Measurements from ENCODE around the gene MYBPH.

Gene MYBPH

GRCh38 chr1:203148579-203148978 lies 27.0 kb downstream of the MYBPH start:
- Histone ChIP-seq H3F3A (ENCODE audit: insufficient read depth, low read length) (no peaks in the 10 kb centered on the region), H3K4me1 (ENCODE audit: insufficient read depth, low read length, severe bottlenecking) (no peaks in the 10 kb centered on the region), H3K9ac (ENCODE audit: low read length) (no peak overlapping the region), H3K27me3 (ENCODE audit: insufficient read depth, low read length) (peaks cover 4% of the 10 kb centered on the region; the same call in 1 of the 2 replicates), H2AFZ (ENCODE audit: low read length) (no peak overlapping the region), H3K9me3 (ENCODE audit: low read length) (no peaks in the 10 kb centered on the region), H4K20me1 (ENCODE audit: insufficient read depth, low read length) (no peaks in the 10 kb centered on the region), H3K27ac (ENCODE audit: low read depth, low read length, poor library complexity, severe bottlenecking) (no peak overlapping the region), H3K36me3 (ENCODE audit: insufficient read depth, low read length) (no peaks in the 10 kb centered on the region), H3K9me2 (ENCODE audit: low read depth, low read length) (no peaks in the 10 kb centered on the region), H3K4me3 (ENCODE audit: low read depth, low read length, poor library complexity, severe bottlenecking) (no peak overlapping the region), H3K4me2 (ENCODE audit: low read length) (no peak overlapping the region), H3K79me2 (ENCODE audit: insufficient read depth, low read length) (no peaks in the 10 kb centered on the region)
- no peak for TF ChIP-seq EZH2 (IDR thresholded peaks at IDR 0.05; ENCODE audit: borderline replicate concordance, low read length)

DNA sequence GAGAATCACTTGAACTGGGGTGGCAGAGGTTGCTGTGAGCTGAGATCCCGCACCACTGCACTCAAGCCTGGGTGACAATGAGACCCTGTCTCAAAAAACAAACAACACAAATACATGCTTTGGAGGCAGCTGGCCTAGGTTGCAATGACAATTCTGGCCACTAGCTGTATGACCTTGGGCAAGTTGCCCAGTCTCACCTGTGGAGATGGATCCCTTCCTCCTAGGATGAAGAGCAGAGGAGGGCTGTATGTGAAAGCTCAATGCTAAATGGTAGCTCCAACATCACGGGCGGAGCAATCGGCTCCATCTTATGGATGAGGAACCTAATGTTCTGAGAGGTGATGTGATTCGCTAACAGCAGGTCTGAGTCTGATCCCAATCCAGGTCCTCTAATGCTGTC lies 27.5 kb downstream of the MYBPH start:
- Histone ChIP-seq H3K27me3 (ENCODE audit: insufficient read depth, low read length) (peaks cover 5% of the 10 kb centered on the region; the same call in 1 of the 2 replicates), H3K79me2 (ENCODE audit: insufficient read depth, low read length) (no peaks in the 10 kb centered on the region), H3K4me3 (ENCODE audit: low read depth, low read length, poor library complexity, severe bottlenecking) (no peak overlapping the region), H3K9ac (ENCODE audit: low read length) (no peak overlapping the region), H3K27ac (ENCODE audit: low read depth, low read length, poor library complexity, severe bottlenecking) (no peak overlapping the region), H3K4me2 (ENCODE audit: low read length) (no peak overlapping the region), H3F3A (ENCODE audit: insufficient read depth, low read length) (no peaks in the 10 kb centered on the region), H2AFZ (ENCODE audit: low read length) (no peak overlapping the region), H3K9me2 (ENCODE audit: low read depth, low read length) (no peaks in the 10 kb centered on the region), H3K36me3 (ENCODE audit: insufficient read depth, low read length) (no peaks in the 10 kb centered on the region), H3K9me3 (ENCODE audit: low read length) (no peaks in the 10 kb centered on the region), H4K20me1 (ENCODE audit: insufficient read depth, low read length) (no peaks in the 10 kb centered on the region), H3K4me1 (ENCODE audit: insufficient read depth, low read length, severe bottlenecking) (no peaks in the 10 kb centered on the region)
- TF ChIP-seq CTCF (IDR thresholded peaks at IDR 0.05; ENCODE audit: low read length) = peak; percentile 41
- no peak for TF ChIP-seq EZH2 (IDR thresholded peaks at IDR 0.05; ENCODE audit: borderline replicate concordance, low read length)

DNA sequence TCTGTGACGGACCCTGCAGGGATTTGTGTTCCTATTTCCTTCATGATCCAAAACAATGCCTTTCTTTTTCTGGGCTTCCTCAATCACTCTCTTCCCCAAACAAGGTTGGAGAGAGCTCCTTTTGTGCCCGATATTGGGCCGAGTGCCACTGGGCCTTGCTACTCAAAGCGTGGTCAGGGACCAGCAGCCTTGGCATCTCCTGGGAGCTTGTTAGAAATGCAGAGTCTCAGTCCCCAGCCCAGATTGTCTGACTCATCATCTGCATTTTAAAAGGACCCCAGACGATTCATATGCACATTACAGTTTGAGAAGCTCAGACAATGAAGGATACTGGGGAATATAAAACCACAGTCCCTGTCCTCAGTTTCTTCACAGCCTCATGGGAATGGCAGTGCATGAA lies 28.2 kb downstream of the MYBPH start:
- H3K36me3 ChIP-seq (ENCODE audit: insufficient read depth, low read length) = no peaks in the 10 kb centered on the region
- H3K9ac ChIP-seq (ENCODE audit: low read length) = no peak overlapping the region
- no peaks in the 10 kb centered on the region for H3K4me1 ChIP-seq (ENCODE audit: insufficient read depth, low read length, severe bottlenecking)
- no peaks in the 10 kb centered on the region for H3K9me2 ChIP-seq (ENCODE audit: low read depth, low read length)
- no peak overlapping the region for H3K4me2 ChIP-seq (ENCODE audit: low read length)
- H2AFZ ChIP-seq (ENCODE audit: low read length) = no peak overlapping the region
- no peaks in the 10 kb centered on the region for H3K9me3 ChIP-seq (ENCODE audit: low read length)
- no peaks in the 10 kb centered on the region for H3K79me2 ChIP-seq (ENCODE audit: insufficient read depth, low read length)
- H3K4me3 ChIP-seq (ENCODE audit: low read depth, low read length, poor library complexity, severe bottlenecking) = no peak overlapping the region
- TF ChIP-seq EZH2 (IDR thresholded peaks at IDR 0.05; ENCODE audit: borderline replicate concordance, low read length) (no peak), CTCF (IDR thresholded peaks at IDR 0.05; ENCODE audit: low read length) (no peak)
- H4K20me1 ChIP-seq (ENCODE audit: insufficient read depth, low read length) = no peaks in the 10 kb centered on the region
- H3F3A ChIP-seq (ENCODE audit: insufficient read depth, low read length) = no peaks in the 10 kb centered on the region
- H3K27ac ChIP-seq (ENCODE audit: low read depth, low read length, poor library complexity, severe bottlenecking) = no peak overlapping the region
- peaks cover 11% of the 10 kb centered on the region; the same call in 1 of the 2 replicates for H3K27me3 ChIP-seq (ENCODE audit: insufficient read depth, low read length)

DNA sequence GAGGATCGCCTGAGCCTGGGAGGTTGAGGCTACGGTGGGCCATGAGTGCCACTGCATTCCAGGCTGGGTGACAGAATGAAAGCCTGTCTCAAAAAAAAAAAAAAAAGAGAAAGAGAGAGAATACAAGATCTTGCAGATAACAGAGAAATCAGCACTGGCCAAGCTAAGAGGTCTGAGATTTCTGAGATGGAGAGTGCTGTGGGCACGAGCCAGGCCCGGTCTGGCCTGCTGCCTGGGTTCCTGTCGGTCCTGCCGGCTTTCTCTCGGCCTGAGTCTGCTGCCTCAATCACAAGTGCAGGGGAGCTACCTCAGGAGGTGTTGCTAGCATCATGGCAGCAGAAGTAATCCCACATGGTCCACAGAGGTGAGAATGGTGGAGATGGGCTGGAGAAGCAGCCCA lies 29.1 kb downstream of the MYBPH start:
- Histone ChIP-seq H3K79me2 (ENCODE audit: insufficient read depth, low read length) (no peaks in the 10 kb centered on the region), H3K9me2 (ENCODE audit: low read depth, low read length) (no peaks in the 10 kb centered on the region), H4K20me1 (ENCODE audit: insufficient read depth, low read length) (no peaks in the 10 kb centered on the region), H3K4me3 (ENCODE audit: low read depth, low read length, poor library complexity, severe bottlenecking) (no peak overlapping the region), H3K27ac (ENCODE audit: low read depth, low read length, poor library complexity, severe bottlenecking) (no peak overlapping the region), H3K4me2 (ENCODE audit: low read length) (no peak overlapping the region), H3K4me1 (ENCODE audit: insufficient read depth, low read length, severe bottlenecking) (no peaks in the 10 kb centered on the region), H3K36me3 (ENCODE audit: insufficient read depth, low read length) (no peaks in the 10 kb centered on the region), H3K27me3 (ENCODE audit: insufficient read depth, low read length) (peaks cover 11% of the 10 kb centered on the region; the same call in 1 of the 2 replicates), H3K9me3 (ENCODE audit: low read length) (no peaks in the 10 kb centered on the region), H3K9ac (ENCODE audit: low read length) (no peak overlapping the region), H2AFZ (ENCODE audit: low read length) (no peak overlapping the region), H3F3A (ENCODE audit: insufficient read depth, low read length) (no peaks in the 10 kb centered on the region)
- no peak for TF ChIP-seq CTCF (IDR thresholded peaks at IDR 0.05; ENCODE audit: low read length)
- TF ChIP-seq EZH2 (IDR thresholded peaks at IDR 0.05; ENCODE audit: borderline replicate concordance, low read length) = no peak

All from OCI-LY1 (cell line).